Measurements from ENCODE around the gene PCCA.
"Not testable (repeated sequence)": the region's sequence is repeated elsewhere in the genome, so short reads cannot be mapped to it uniquely, and the experiment has no call there.

PCCA gene

GRCh38 chr13:100247937-100248336 lies 159.0 kb downstream of the PCCA start:
- DNase-seq, result no peak

- DNase-seq, result no peak
Observed at GRCh38 chr13:100254002-100254401, 165.1 kb downstream of the PCCA start.

GRCh38 chr13:100262404-100262803 lies 173.5 kb downstream of the PCCA start:
- DNase-seq, result no peak

GRCh38 chr13:100266026-100266425 lies 177.1 kb downstream of the PCCA start:
- DNase-seq, result no peak

- DNase-seq, result no peak
Observed at GRCh38 chr13:100269837-100270236, 180.9 kb downstream of the PCCA start.

GRCh38 chr13:100273138-100273537 lies 184.2 kb downstream of the PCCA start:
- no peak for DNase-seq

- DNase-seq, result no peak
Observed at GRCh38 chr13:100273552-100273951, 184.7 kb downstream of the PCCA start.

GRCh38 chr13:100274942-100275506 lies 186.1 kb downstream of the PCCA start:
- DNase-seq, result peak; percentile 85

- DNase-seq, result no peak
Observed at GRCh38 chr13:100275746-100276145, 186.9 kb downstream of the PCCA start.

- DNase-seq, result no peak
Observed at GRCh38 chr13:100280681-100281080, 191.8 kb downstream of the PCCA start.

GRCh38 chr13:100282306-100282705 lies 193.4 kb downstream of the PCCA start:
- not testable (repeated sequence) for DNase-seq

- no peak for DNase-seq
Observed at GRCh38 chr13:100290165-100290801, 201.4 kb downstream of the PCCA start.

GRCh38 chr13:100291624-100292023 lies 202.7 kb downstream of the PCCA start:
- DNase-seq, result no peak

- peak; percentile 38 for DNase-seq
Observed at GRCh38 chr13:100297413-100297812, 208.5 kb downstream of the PCCA start.

GRCh38 chr13:100298116-100298681 lies 209.3 kb downstream of the PCCA start:
- DNase-seq, result peak; percentile 88

- DNase-seq, result no peak
Observed at GRCh38 chr13:100298691-100299090, 209.8 kb downstream of the PCCA start.

- peak; percentile 65 for DNase-seq
Observed at GRCh38 chr13:100300243-100300642, 211.3 kb downstream of the PCCA start.

GRCh38 chr13:100300708-100301107 lies 211.8 kb downstream of the PCCA start:
- peak; percentile 99 for DNase-seq

- peak; percentile 78 for DNase-seq
Observed at GRCh38 chr13:100301418-100301817, 212.5 kb downstream of the PCCA start.

- DNase-seq, result no peak
Observed at GRCh38 chr13:100302391-100302790, 213.5 kb downstream of the PCCA start.

- peak; percentile 63 for DNase-seq
Observed at GRCh38 chr13:100304229-100304628, 215.3 kb downstream of the PCCA start.

GRCh38 chr13:100305398-100305797 lies 216.5 kb downstream of the PCCA start:
- DNase-seq, result no peak

GRCh38 chr13:100306030-100306429 lies 217.1 kb downstream of the PCCA start:
- DNase-seq, result no peak

- DNase-seq, result no peak
Observed at GRCh38 chr13:100306434-100306999, 217.6 kb downstream of the PCCA start.

Data from NCI-H82 (cell line).